Fibroblast of lung (primary cell): Measurements from ENCODE around the gene ACOT2.
"Not testable (repeated sequence)": the region's sequence is repeated elsewhere in the genome, so short reads cannot be mapped to it uniquely, and the experiment has no call there.

Experiments used
- EZH2 ChIP-seq: IDR thresholded peaks from 2 replicates; pipeline ENCODE4 v1.5.1; 2012; ENCODE audit warnings: low read length, control low read depth, mild to moderate bottlenecking; ENCODE audit errors: missing control alignments
- TF ChIP-seq, protein P1 (sequence below), 2 donors: IDR thresholded peaks in 1 of 2; conservative IDR thresholded peaks in 1 of 2; 1 replicate in 1 of 2; 2 replicates in 1 of 2; pipeline ENCODE4 v1.5.1; 2011 to 2012; ENCODE audit warnings: low read length in 2 of 2, control low read depth in 1 of 2, inconsistent platforms in 1 of 2, low read depth in 1 of 2, mild to moderate bottlenecking in 1 of 2

DNA sequence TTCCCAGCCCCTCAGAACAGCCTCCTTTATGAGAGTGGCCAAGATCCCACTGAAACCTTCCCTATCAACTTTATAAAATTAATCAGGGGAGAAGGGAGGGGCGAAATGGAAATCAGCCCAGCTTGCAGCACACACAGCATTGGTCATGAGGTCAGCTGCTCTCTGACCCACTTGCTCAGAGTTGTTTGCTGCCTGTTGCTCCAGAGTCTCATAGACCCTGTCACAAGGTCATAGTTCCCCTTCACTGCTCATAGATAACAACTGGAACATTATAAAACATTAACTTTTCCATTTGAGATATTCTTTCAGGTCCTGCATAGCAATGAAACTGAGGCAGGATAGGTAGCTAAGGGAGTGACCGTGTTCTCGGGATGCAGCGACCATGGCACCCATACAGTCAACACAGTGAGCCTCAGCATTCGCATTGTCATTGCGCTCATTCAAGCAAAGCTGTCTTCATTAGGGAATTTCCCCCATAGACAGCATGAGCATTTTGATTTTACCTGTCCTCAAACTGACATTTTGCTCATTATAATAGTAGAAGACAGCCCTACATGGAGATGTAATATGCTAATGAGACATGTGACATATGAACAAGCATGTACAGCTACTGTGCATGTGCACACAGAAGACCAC lies 19.0 kb upstream of the ACOT2 start:
- TF ChIP-seq, protein P1, sequence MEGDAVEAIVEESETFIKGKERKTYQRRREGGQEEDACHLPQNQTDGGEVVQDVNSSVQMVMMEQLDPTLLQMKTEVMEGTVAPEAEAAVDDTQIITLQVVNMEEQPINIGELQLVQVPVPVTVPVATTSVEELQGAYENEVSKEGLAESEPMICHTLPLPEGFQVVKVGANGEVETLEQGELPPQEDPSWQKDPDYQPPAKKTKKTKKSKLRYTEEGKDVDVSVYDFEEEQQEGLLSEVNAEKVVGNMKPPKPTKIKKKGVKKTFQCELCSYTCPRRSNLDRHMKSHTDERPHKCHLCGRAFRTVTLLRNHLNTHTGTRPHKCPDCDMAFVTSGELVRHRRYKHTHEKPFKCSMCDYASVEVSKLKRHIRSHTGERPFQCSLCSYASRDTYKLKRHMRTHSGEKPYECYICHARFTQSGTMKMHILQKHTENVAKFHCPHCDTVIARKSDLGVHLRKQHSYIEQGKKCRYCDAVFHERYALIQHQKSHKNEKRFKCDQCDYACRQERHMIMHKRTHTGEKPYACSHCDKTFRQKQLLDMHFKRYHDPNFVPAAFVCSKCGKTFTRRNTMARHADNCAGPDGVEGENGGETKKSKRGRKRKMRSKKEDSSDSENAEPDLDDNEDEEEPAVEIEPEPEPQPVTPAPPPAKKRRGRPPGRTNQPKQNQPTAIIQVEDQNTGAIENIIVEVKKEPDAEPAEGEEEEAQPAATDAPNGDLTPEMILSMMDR (conservative IDR thresholded peaks at IDR 0.05 in 1 of 2, IDR thresholded peaks at IDR 0.05 in 1 of 2; ENCODE audit: low read depth in 1 of 2, low read length in 2 of 2) = not testable (repeated sequence)
- not testable (repeated sequence) for TF ChIP-seq EZH2
